ENCODE results near the gene PRICKLE1. TPM values are rescaled to one million over a fixed set of nuclear protein-coding genes. Genes with fewer than 3 reads are reported as not detected.
A peak's percentile ranks its signal among the peaks of the same experiment; 100 is the strongest.

Gene PRICKLE1
- total and polyA plus RNA-seq, 9 of the 15 experiments (the other 6 are each of a cell fraction or from before 2014, with no cell fraction given) = 0.22 to 0.85 (median 0.31) TPM

GRCh38 chr12:42426746-42427145, 162.8 kb downstream of the PRICKLE1 start (continued):
- TF ChIP-seq MECOM (CRISPR knock-in tag; IDR thresholded peaks at IDR 0.05) = 0 out of 2 replicates have a peak, but pooled peaks have one; percentile 14
- no peak for TF ChIP-seq ZNF277 (CRISPR knock-in tag; IDR thresholded peaks at IDR 0.05; ENCODE audit: borderline replicate concordance)
- no peak for TF ChIP-seq RNF219 (CRISPR knock-in tag; IDR thresholded peaks at IDR 0.05)
- peak; percentile 62 for TF ChIP-seq L3MBTL2 (IDR thresholded peaks at IDR 0.05)
- TF ChIP-seq MEF2A (IDR thresholded peaks at IDR 0.05; ENCODE audit: control insufficient read depth, low read depth, low read length) = 0 out of 2 replicates have a peak, but pooled peaks have one; percentile 55
- peak; percentile 52; the same call in 1 of the 2 replicates for TF ChIP-seq CHAMP1 (IDR thresholded peaks at IDR 0.05)
- peak; percentile 93 for TF ChIP-seq ZNF316 (IDR thresholded peaks at IDR 0.05)
- TF ChIP-seq CREM (IDR thresholded peaks at IDR 0.05; ENCODE audit: low read depth) = peak; percentile 35; the same call in 1 of the 2 replicates
- TF ChIP-seq BRD9 (IDR thresholded peaks at IDR 0.05; ENCODE audit: low read depth, partially characterized antibody) = peak; percentile 19
- TF ChIP-seq SMARCE1 (IDR thresholded peaks at IDR 0.05) = peak; percentile 70
- TF ChIP-seq ARNT (IDR thresholded peaks at IDR 0.05) = 0 out of 4 replicates have a peak, but pooled peaks of 1 of the 2 experiments have one; percentile 20
- TF ChIP-seq CXXC5 (CRISPR knock-in tag; IDR thresholded peaks at IDR 0.05) = 0 out of 2 replicates have a peak, but pooled peaks have one; percentile 16
- TF ChIP-seq RUNX1 (IDR thresholded peaks at IDR 0.05; ENCODE audit: low read depth) = no peak
- peak; percentile 34 for TF ChIP-seq NEUROD1 (IDR thresholded peaks at IDR 0.05; ENCODE audit: borderline replicate concordance, low read depth, low read length, partially characterized antibody)
- TF ChIP-seq NFIC (IDR thresholded peaks at IDR 0.05) = no peak
- TF ChIP-seq MAFF (IDR thresholded peaks at IDR 0.05; ENCODE audit: low read length) = peak; percentile 81
- TF ChIP-seq ZNF655 (CRISPR knock-in tag; IDR thresholded peaks at IDR 0.05) = no peak
- TF ChIP-seq CTCF (IDR thresholded peaks at IDR 0.05 in 2 of 3, conservative IDR thresholded peaks at IDR 0.05 in 1 of 3; ENCODE audit: insufficient read depth in 2 of 3, low read depth in 1 of 3, low read length in 3 of 3) = no peak
- TF ChIP-seq SAP30 (IDR thresholded peaks at IDR 0.05; ENCODE audit: borderline replicate concordance, insufficient read depth, low read depth, low read length, poor library complexity, severe bottlenecking) = no peak
- no peak for TF ChIP-seq HDAC6 (IDR thresholded peaks at IDR 0.05; ENCODE audit: low read depth, low read length)
